GM12878 (cell line): ENCODE data around the gene ACTR1B. TPM values are rescaled to one million over a fixed set of nuclear protein-coding genes. Genes with fewer than 3 reads are reported as not detected.

Experiments
- ATAC-seq: fragments of 200-7000 bp; cut with Tn5 transposase; 3 replicates; pipeline ENCODE4 v1.9.1; 2020; ENCODE audit warnings: mild to moderate bottlenecking, moderate library complexity
- BruUV-seq: library from RNA; stranded (reverse); fragments of 400-500 nt; replicated peaks from 2 replicates; lab custom pipeline; 2021; lab: Mats Ljungman, UMichigan
- CTCF ChIA-PET: fragments of 300-600 bp; sonication (Branson Sonifier 250); formaldehyde crosslinking; extraction: SDS; loops from one replicate; lab custom pipeline; 2021; ENCODE audit warnings: inconsistent platforms; lab: Yijun Ruan, JAX
- POLR2A ChIA-PET: fragments of 350-600 bp; formaldehyde crosslinking; extraction: SDS; loops from one replicate; lab custom pipeline; 2021; ENCODE audit warnings: inconsistent platforms; lab: Charles Lee
- RAD21 ChIA-PET: fragments of 300-600 bp; sonication (Branson Sonifier 250); formaldehyde crosslinking; loops from one replicate; lab custom pipeline; 2023; ENCODE audit warnings: antibody characterized with exemption; ENCODE audit not compliant: unreplicated experiment; lab: Charles Lee
- SMC1A ChIA-PET: fragments of 300-600 bp; sonication (Branson Sonifier 250); formaldehyde crosslinking; loops from one replicate; lab custom pipeline; 2023; ENCODE audit not compliant: unreplicated experiment, uncharacterized antibody; lab: Charles Lee
- DNase-seq: peaks from one replicate; pipeline ENCODE4 v3.0.0-alpha.2; 2011; ENCODE audit warnings: low read depth, low spot score
- FAIRE-seq: peaks from 3 replicates; lab custom pipeline; 2011; peaks lifted over from hg19 to GRCh38; lab: Jason Lieb, UNC
- H2AFZ ChIP-seq: 2 replicates; pipeline ENCODE4 v1.6.0; 2011; ENCODE audit warnings: low read depth, low read length, control low read depth; ENCODE audit not compliant: control insufficient read depth
- H3K27ac ChIP-seq: 2 replicates; pipeline ENCODE4 v1.5.1; 2011; ENCODE audit warnings: control low read depth; ENCODE audit not compliant: control insufficient read depth, insufficient read depth
- H3K27me3 ChIP-seq, 2 experiments: replicated peaks in 1 of 2; 2 replicates each; pipeline versions ENCODE4 v1.6.0 to v1.6.1; 2011; ENCODE audit warnings: low read length in 1 of 2; ENCODE audit not compliant: control insufficient read depth in 2 of 2, insufficient read depth in 2 of 2
- H3K36me3 ChIP-seq, 2 experiments: 2 replicates each; pipeline ENCODE4 v1.5.1; 2011; ENCODE audit warnings: low read length in 1 of 2; ENCODE audit not compliant: control insufficient read depth in 2 of 2, insufficient read depth in 2 of 2
- H3K4me1 ChIP-seq: 2 replicates; pipeline ENCODE4 v1.6.1; 2011; ENCODE audit warnings: mild to moderate bottlenecking, low read length, moderate library complexity, mixed read lengths; ENCODE audit not compliant: control insufficient read depth, insufficient read depth
- H3K4me2 ChIP-seq: 2 replicates; pipeline ENCODE4 v1.6.0; 2011; ENCODE audit warnings: control low read depth; ENCODE audit not compliant: control insufficient read depth, insufficient read depth
- H3K4me3 ChIP-seq: fragments of 200-600 bp; sonication (generic); 2 replicates; pipeline ENCODE4 v1.5.1; 2016
- H3K79me2 ChIP-seq: 2 replicates; pipeline ENCODE4 v1.6.0; 2011; ENCODE audit warnings: low read length; ENCODE audit not compliant: control insufficient read depth, insufficient read depth
- H3K9ac ChIP-seq: 2 replicates; pipeline ENCODE4 v1.8.0; 2011; ENCODE audit warnings: low read length, control low read depth, mixed read lengths; ENCODE audit not compliant: control insufficient read depth, insufficient read depth
- H3K9me3 ChIP-seq: replicated peaks from 3 replicates; pipeline ENCODE4 v1.5.1; 2011; ENCODE audit warnings: mild to moderate bottlenecking, low read length; ENCODE audit not compliant: control insufficient read depth, insufficient read depth
- H4K20me1 ChIP-seq: 2 replicates; pipeline ENCODE4 v1.6.0; 2011; ENCODE audit not compliant: control insufficient read depth, insufficient read depth
- KDM1A ChIP-seq: fragments of 200-600 bp; sonication (generic); IDR thresholded peaks from 2 replicates; pipeline ENCODE4 v1.6.1; 2016; ENCODE audit warnings: borderline replicate concordance
- NBN ChIP-seq: fragments of 450-650 bp; IDR thresholded peaks from 2 replicates; pipeline ENCODE4 v1.6.1; 2016
- NR2C2 ChIP-seq: IDR thresholded peaks from 2 replicates; pipeline ENCODE4 v1.6.1; 2011; ENCODE audit warnings: borderline replicate concordance, low read depth; ENCODE audit not compliant: control insufficient read depth, insufficient read length
- SIN3A ChIP-seq: IDR thresholded peaks from 2 replicates; pipeline ENCODE4 v1.6.1; 2012; ENCODE audit warnings: low read depth, low read length, improper control_type of control experiment
- SPI1 ChIP-seq: IDR thresholded peaks from 2 replicates; pipeline ENCODE4 v1.6.1; 2011; ENCODE audit warnings: low read depth, mild to moderate bottlenecking, low read length, moderate library complexity, borderline replicate concordance; ENCODE audit not compliant: insufficient read depth
- WGBS: methylation state at CpG from one replicate; pipeline ENCODE4 v1.1.6; 2016; ENCODE audit warnings: low lambda C conversion rate; ENCODE audit not compliant: insufficient replicate concordance, insufficient coverage; ENCODE audit errors: missing lambda C conversion rate; 5-methylcytosine and 5-hydroxymethylcytosine counted together
- in situ Hi-C: fragments of 300-500 bp; cut with MboI; formaldehyde crosslinking; loops from 9 replicates; pipeline ENCODE4 v1.14.3; 2018; ENCODE audit warnings: mixed read lengths
- intact Hi-C: fragments of 100-400 bp; cut with micrococcal nuclease; formaldehyde crosslinking; loops from one replicate; pipeline ENCODE4 v1.14.2; 2022; ENCODE audit not compliant: unreplicated experiment
- polyA plus RNA-seq, 11 experiments: library from polyadenylated mRNA; depleted of rRNA in 4 of 11; unstranded in 6 of 11; stranded (reverse) in 5 of 11; fragments of >200 nt; fragmentation: Nextera tagmentation in 4 of 11; fragmentation: Illumina TruSeq in 1 of 11; extraction: Ambion mirVana in 4 of 11; extraction: Trizol in 1 of 11; gene quantifications; 1 replicate in 1 of 11; 2 replicates in 10 of 11; pipeline versions ENCODE4 v1.2.1 to v1.2.3, GENCODE V29; 2011 to 2016; ENCODE audit warnings: inconsistent platforms in 2 of 11, missing spikeins in 2 of 11, low read depth in 1 of 11
- total RNA-seq, 4 experiments: library from RNA; depleted of rRNA in 3 of 4; stranded (reverse); fragments of >200 nt in 3 of 4; fragmentation: Illumina TruSeq in 1 of 4; extraction: Trizol in 1 of 4; gene quantifications; 2 replicates each; pipeline versions ENCODE4 v1.2.1 to v1.2.3, GENCODE V29; 2013 to 2021
- TF ChIP-seq, protein P1 (sequence below): fragments of 450-650 bp; IDR thresholded peaks from 2 replicates; pipeline ENCODE4 v1.6.1; 2017; ENCODE audit warnings: low read depth, mild to moderate bottlenecking, moderate library complexity
- TF ChIP-seq, protein P2 (sequence below): IDR thresholded peaks from 2 replicates; pipeline ENCODE4 v1.6.1; 2011; ENCODE audit warnings: mild to moderate bottlenecking, low read depth, low read length, moderate library complexity; ENCODE audit not compliant: insufficient replicate concordance
- TF ChIP-seq, protein P3 (sequence below): fragments of 450-650 bp; conservative IDR thresholded peaks from 2 replicates; pipeline ENCODE4 v1.6.1; 2017; ENCODE audit warnings: mild to moderate bottlenecking, moderate library complexity
- TF ChIP-seq, protein P4 (sequence below): fragments of 450-650 bp; IDR thresholded peaks from 2 replicates; pipeline ENCODE4 v1.6.1; 2017; ENCODE audit warnings: mild to moderate bottlenecking, moderate library complexity

Gene ACTR1B
- total and polyA plus RNA-seq, 10 of the 15 experiments (the other 5 are each of a cell fraction or from before 2014, with no cell fraction given) = 1.3 to 62.8 (median 44.8) TPM

DNA sequence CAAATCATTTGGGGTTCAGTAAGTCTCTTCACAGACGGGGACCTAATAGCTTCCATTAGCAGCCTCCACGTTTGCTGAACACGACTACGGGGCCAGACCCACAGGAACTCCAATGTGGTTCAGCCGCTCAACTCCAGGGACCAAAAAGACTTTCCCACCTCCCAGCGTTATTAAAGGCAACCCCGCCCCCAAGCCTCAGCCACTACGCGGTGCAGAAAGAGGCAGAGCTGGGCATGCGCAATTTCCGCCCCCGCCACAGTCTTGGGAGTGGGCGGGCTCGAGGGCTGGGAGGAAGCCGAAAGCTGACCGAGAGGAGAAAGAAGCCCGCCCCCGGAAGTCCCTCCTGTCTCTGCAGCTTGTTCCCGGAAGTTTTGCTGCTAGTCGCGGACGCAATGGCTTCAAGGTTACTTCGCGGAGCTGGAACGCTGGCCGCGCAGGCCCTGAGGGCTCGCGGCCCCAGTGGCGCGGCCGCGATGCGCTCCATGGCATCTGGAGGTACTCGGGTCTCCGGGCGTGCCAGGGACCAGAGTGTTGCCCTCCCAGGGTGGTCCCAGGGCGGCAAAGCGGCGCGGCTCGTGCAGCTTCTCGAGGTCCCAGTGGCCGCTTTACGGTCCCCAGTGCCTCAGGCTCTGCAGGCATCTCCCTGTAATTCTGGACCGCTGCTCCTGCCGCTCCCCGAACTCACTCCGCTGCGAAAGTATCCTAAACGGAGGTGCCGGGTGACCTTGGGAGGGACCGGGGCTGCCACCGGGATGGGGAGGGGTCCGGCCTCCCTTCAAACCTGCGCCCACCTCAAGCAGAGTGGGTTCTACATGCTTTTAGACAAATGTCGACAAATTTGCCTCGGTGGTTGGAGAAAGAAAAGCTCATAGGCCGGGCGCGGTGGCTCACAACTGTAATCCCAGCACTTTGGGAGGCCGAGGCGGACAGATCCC, 17.9 kb downstream of the ACTR1B start, which contains the start of gene COX5B:
TSS of gene COX5B (plus strand) at position 368 of the 935 bp plus-strand sequence. CDS start at position 393, 25 bp downstream.
- Histone ChIP-seq H3K27me3 (no peaks in the 10 kb centered on the region), H3K4me2 (peak within 1 kb of the TSS; percentile 64), H3K27ac (peak within 1 kb of the TSS; percentile 81), H3K36me3 (peaks cover 0 to 14% of the 10 kb centered on the region in 2 experiments), H3K4me1 (no peaks in the 10 kb centered on the region; the same call in 1 of the 2 replicates), H2AFZ (peak within 1 kb of the TSS; percentile 97), H3K4me3 (peak within 1 kb of the TSS; percentile 99), H3K9ac (peak within 1 kb of the TSS; percentile 97), H3K9me3 (no peaks in the 10 kb centered on the region), H4K20me1 (no peaks in the 10 kb centered on the region), H3K79me2 (peaks cover 18% of the 10 kb centered on the region)
- peak; percentile 97 for ATAC-seq
- BruUV-seq = no TSS peak
- RAD21 ChIA-PET = interaction anchor here (0.8 to 3.9 kb wide), 8 partner anchors 17 to 55 kb away, joined by 3 to 48 read pairs (median 10); partner anchors contain the start of genes ACTR1B and ANKRD36B
- in situ Hi-C loops (no loop called here), intact Hi-C loops (loop anchor here (2.0 to 5.0 kb wide), 2 partner anchors 17 to 51 kb away; no protein-coding TSS in a partner anchor)
- POLR2A ChIA-PET = interaction anchor here (1.0 to 7.6 kb wide), 8 partner anchors 16 to 51 kb away, joined by 3 to 132 read pairs (median 4); partner anchors contain the start of genes ACTR1B and C2orf92
- SMC1A ChIA-PET = interaction anchor here (1.0 to 4.8 kb wide), 7 partner anchors 17 to 55 kb away, joined by 3 to 29 read pairs (median 7); partner anchors contain the start of gene ACTR1B
- CTCF ChIA-PET = interaction anchor here (0.7 to 4.0 kb wide), 7 partner anchors 9 to 55 kb away, joined by 3 to 22 read pairs (median 17); partner anchors contain the start of genes ACTR1B and ANKRD36B
- DNase-seq = peak; percentile 89
- 2% methylated on average over 62 of the region's 63 CpGs for WGBS
- FAIRE-seq = peak; percentile 76
- TF ChIP-seq SPI1 (peak; percentile 44; the same call in 1 of the 2 replicates), KDM1A (no peak), SIN3A (peak; percentile 25; the same call in 1 of the 2 replicates), NBN (peak; percentile 70), NR2C2 (no peak)
- TF ChIP-seq, protein P1, sequence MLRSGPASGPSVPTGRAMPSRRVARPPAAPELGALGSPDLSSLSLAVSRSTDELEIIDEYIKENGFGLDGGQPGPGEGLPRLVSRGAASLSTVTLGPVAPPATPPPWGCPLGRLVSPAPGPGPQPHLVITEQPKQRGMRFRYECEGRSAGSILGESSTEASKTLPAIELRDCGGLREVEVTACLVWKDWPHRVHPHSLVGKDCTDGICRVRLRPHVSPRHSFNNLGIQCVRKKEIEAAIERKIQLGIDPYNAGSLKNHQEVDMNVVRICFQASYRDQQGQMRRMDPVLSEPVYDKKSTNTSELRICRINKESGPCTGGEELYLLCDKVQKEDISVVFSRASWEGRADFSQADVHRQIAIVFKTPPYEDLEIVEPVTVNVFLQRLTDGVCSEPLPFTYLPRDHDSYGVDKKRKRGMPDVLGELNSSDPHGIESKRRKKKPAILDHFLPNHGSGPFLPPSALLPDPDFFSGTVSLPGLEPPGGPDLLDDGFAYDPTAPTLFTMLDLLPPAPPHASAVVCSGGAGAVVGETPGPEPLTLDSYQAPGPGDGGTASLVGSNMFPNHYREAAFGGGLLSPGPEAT = peak; percentile 73; the same call in 1 of the 2 replicates
- TF ChIP-seq, protein P2, sequence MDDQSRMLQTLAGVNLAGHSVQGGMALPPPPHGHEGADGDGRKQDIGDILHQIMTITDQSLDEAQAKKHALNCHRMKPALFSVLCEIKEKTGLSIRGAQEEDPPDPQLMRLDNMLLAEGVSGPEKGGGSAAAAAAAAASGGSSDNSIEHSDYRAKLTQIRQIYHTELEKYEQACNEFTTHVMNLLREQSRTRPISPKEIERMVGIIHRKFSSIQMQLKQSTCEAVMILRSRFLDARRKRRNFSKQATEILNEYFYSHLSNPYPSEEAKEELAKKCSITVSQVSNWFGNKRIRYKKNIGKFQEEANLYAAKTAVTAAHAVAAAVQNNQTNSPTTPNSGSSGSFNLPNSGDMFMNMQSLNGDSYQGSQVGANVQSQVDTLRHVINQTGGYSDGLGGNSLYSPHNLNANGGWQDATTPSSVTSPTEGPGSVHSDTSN = no peak
- TF ChIP-seq, protein P3, sequence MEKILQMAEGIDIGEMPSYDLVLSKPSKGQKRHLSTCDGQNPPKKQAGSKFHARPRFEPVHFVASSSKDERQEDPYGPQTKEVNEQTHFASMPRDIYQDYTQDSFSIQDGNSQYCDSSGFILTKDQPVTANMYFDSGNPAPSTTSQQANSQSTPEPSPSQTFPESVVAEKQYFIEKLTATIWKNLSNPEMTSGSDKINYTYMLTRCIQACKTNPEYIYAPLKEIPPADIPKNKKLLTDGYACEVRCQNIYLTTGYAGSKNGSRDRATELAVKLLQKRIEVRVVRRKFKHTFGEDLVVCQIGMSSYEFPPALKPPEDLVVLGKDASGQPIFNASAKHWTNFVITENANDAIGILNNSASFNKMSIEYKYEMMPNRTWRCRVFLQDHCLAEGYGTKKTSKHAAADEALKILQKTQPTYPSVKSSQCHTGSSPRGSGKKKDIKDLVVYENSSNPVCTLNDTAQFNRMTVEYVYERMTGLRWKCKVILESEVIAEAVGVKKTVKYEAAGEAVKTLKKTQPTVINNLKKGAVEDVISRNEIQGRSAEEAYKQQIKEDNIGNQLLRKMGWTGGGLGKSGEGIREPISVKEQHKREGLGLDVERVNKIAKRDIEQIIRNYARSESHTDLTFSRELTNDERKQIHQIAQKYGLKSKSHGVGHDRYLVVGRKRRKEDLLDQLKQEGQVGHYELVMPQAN = peak; percentile 81
- TF ChIP-seq, protein P4, sequence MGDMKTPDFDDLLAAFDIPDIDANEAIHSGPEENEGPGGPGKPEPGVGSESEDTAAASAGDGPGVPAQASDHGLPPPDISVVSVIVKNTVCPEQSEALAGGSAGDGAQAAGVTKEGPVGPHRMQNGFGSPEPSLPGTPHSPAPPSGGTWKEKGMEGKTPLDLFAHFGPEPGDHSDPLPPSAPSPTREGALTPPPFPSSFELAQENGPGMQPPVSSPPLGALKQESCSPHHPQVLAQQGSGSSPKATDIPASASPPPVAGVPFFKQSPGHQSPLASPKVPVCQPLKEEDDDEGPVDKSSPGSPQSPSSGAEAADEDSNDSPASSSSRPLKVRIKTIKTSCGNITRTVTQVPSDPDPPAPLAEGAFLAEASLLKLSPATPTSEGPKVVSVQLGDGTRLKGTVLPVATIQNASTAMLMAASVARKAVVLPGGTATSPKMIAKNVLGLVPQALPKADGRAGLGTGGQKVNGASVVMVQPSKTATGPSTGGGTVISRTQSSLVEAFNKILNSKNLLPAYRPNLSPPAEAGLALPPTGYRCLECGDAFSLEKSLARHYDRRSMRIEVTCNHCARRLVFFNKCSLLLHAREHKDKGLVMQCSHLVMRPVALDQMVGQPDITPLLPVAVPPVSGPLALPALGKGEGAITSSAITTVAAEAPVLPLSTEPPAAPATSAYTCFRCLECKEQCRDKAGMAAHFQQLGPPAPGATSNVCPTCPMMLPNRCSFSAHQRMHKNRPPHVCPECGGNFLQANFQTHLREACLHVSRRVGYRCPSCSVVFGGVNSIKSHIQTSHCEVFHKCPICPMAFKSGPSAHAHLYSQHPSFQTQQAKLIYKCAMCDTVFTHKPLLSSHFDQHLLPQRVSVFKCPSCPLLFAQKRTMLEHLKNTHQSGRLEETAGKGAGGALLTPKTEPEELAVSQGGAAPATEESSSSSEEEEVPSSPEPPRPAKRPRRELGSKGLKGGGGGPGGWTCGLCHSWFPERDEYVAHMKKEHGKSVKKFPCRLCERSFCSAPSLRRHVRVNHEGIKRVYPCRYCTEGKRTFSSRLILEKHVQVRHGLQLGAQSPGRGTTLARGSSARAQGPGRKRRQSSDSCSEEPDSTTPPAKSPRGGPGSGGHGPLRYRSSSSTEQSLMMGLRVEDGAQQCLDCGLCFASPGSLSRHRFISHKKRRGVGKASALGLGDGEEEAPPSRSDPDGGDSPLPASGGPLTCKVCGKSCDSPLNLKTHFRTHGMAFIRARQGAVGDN = peak; percentile 28; the same call in 1 of the 2 replicates
